Measurements from ENCODE around the gene CFLAR. TPM values are rescaled to one million over a fixed set of nuclear protein-coding genes. Genes with fewer than 3 reads are reported as not detected.

The CFLAR gene
- total and polyA plus RNA-seq, 9 of the 15 experiments (the other 6 are each of a cell fraction or from before 2014, with no cell fraction given): 27.5 to 102 (median 54.0) TPM

DNA sequence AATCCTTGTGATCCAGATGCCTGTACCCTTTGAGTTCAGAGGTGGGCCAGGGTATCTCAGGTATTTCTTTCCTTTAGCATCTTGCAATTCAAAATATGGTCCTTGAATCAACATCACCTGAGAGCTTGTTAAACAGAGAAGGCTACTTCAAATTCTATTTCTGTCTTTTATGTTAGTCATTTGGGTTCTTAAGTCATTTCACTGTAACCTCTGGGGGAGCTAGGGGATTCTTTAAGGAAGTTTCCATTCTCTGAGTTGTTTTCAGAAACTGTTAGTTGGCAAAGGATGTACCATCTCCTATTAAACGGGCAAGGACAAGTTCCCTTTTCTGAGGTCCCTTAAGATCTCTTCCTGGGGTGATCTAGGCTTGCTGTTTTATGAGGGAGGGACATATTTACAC lies 16.6 kb downstream of the CFLAR start (continued):
- TF ChIP-seq, protein P1, sequence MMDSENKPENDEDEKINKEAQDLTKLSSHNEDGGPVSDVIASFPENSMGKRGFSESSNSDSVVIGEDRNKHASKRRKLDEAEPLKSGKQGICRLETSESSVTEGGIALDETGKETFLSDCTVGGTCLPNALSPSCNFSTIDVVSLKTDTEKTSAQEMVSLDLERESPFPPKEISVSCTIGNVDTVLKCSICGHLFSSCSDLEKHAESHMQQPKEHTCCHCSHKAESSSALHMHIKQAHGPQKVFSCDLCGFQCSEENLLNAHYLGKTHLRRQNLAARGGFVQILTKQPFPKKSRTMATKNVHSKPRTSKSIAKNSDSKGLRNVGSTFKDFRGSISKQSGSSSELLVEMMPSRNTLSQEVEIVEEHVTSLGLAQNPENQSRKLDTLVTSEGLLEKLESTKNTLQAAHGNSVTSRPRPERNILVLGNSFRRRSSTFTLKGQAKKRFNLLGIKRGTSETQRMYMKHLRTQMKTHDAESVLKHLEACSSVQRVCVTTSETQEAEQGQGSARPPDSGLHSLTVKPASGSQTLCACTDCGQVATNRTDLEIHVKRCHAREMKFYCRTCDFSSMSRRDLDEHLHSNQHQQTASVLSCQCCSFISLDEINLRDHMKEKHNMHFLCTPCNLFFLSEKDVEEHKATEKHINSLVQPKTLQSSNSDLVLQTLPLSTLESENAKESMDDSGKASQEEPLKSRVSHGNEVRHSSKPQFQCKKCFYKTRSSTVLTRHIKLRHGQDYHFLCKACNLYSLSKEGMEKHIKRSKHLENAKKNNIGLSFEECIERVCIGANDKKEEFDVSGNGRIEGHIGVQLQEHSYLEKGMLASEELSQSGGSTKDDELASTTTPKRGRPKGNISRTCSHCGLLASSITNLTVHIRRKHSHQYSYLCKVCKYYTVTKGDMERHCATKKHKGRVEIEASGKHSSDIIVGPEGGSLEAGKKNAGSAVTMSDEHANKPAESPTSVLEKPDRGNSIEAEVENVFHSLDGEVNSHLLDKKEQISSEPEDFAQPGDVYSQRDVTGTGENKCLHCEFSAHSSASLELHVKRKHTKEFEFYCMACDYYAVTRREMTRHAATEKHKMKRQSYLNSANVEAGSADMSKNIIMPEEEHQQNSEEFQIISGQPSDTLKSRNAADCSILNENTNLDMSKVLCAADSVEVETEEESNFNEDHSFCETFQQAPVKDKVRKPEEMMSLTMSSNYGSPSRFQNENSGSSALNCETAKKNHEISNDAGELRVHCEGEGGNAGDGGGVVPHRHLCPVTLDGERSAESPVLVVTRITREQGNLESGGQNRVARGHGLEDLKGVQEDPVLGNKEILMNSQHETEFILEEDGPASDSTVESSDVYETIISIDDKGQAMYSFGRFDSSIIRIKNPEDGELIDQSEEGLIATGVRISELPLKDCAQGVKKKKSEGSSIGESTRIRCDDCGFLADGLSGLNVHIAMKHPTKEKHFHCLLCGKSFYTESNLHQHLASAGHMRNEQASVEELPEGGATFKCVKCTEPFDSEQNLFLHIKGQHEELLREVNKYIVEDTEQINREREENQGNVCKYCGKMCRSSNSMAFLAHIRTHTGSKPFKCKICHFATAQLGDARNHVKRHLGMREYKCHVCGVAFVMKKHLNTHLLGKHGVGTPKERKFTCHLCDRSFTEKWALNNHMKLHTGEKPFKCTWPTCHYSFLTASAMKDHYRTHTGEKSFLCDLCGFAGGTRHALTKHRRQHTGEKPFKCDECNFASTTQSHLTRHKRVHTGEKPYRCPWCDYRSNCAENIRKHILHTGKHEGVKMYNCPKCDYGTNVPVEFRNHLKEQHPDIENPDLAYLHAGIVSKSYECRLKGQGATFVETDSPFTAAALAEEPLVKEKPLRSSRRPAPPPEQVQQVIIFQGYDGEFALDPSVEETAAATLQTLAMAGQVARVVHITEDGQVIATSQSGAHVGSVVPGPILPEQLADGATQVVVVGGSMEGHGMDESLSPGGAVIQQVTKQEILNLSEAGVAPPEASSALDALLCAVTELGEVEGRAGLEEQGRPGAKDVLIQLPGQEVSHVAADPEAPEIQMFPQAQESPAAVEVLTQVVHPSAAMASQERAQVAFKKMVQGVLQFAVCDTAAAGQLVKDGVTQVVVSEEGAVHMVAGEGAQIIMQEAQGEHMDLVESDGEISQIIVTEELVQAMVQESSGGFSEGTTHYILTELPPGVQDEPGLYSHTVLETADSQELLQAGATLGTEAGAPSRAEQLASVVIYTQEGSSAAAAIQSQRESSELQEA (IDR thresholded peaks at IDR 0.05; ENCODE audit: low read depth): no peak
- TF ChIP-seq ZNF143 (CRISPR knock-in tag; IDR thresholded peaks at IDR 0.05) (no peak), ZNF146 (CRISPR knock-in tag; IDR thresholded peaks at IDR 0.05; ENCODE audit: unreplicated experiment) (no peak), ZNF133 (CRISPR knock-in tag; IDR thresholded peaks at IDR 0.05) (no peak), CBFB (CRISPR knock-in tag; IDR thresholded peaks at IDR 0.05) (no peak), CBX5 (IDR thresholded peaks at IDR 0.05; ENCODE audit: borderline replicate concordance, low read depth) (no peak), ZBTB1 (CRISPR knock-in tag; IDR thresholded peaks at IDR 0.05; ENCODE audit: borderline replicate concordance, low read depth) (no peak), SP2 (IDR thresholded peaks at IDR 0.05; ENCODE audit: extremely low read depth, low read depth, low read length, poor library complexity, severe bottlenecking) (no peak), TAF7 (tag; IDR thresholded peaks at IDR 0.05) (no peak)
- TF ChIP-seq, protein P2, sequence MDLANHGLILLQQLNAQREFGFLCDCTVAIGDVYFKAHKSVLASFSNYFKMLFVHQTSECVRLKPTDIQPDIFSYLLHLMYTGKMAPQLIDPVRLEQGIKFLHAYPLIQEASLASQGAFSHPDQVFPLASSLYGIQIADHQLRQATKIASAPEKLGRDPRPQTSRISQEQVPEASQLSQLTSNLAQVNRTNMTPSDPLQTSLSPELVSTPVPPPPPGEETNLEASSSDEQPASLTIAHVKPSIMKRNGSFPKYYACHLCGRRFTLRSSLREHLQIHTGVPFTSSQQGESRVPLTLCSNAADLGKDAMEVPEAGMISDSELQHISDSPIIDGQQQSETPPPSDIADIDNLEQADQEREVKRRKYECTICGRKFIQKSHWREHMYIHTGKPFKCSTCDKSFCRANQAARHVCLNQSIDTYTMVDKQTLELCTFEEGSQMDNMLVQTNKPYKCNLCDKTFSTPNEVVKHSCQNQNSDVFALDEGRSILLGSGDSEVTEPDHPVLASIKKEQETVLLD (IDR thresholded peaks at IDR 0.05): no peak

Measured in K562 (cell line).